HG03469 (cell line): Measurements from ENCODE around the gene ADPRHL1.
"Not testable (repeated sequence)": the region's sequence is repeated elsewhere in the genome, so short reads cannot be mapped to it uniquely, and the experiment has no call there.

ENCODE experiments used
- ATAC-seq: cut with Tn5 transposase; IDR thresholded peaks from one replicate; pipeline ENCODE4 v1.9.1; 2021; ENCODE audit warnings: mild to moderate bottlenecking, moderate library complexity, moderate number of reproducible peaks; ENCODE audit not compliant: unreplicated experiment

ADPRHL1 gene

GRCh38 chr13:113373811-113374485 is 79.3 kb downstream of the ADPRHL1 start:
- ATAC-seq, result no peak

GRCh38 chr13:113371701-113372100 is 81.6 kb downstream of the ADPRHL1 start:
- not testable (repeated sequence) for ATAC-seq

- ATAC-seq, result no peak
These were observed 82.2 kb downstream of the ADPRHL1 start for GRCh38 chr13:113371061-113371460.

- no peak for ATAC-seq
These were observed 83.4 kb downstream of the ADPRHL1 start for GRCh38 chr13:113369881-113370280.

GRCh38 chr13:113369189-113369588 is 84.1 kb downstream of the ADPRHL1 start:
- ATAC-seq, result no peak

- ATAC-seq, result not testable (repeated sequence)
These were observed 84.9 kb downstream of the ADPRHL1 start for GRCh38 chr13:113368353-113368752.

GRCh38 chr13:113367771-113368170 is 85.5 kb downstream of the ADPRHL1 start:
- ATAC-seq, result no peak

- no peak for ATAC-seq
These were observed 86.2 kb downstream of the ADPRHL1 start for GRCh38 chr13:113367020-113367560.

GRCh38 chr13:113365971-113366588 is 87.2 kb downstream of the ADPRHL1 start:
- ATAC-seq, result no peak

- ATAC-seq, result no peak
These were observed 87.7 kb downstream of the ADPRHL1 start for GRCh38 chr13:113365583-113365970.

GRCh38 chr13:113364901-113365582 is 88.2 kb downstream of the ADPRHL1 start:
- no peak for ATAC-seq

- no peak for ATAC-seq
These were observed 88.9 kb downstream of the ADPRHL1 start for GRCh38 chr13:113364311-113364889.

GRCh38 chr13:113361406-113361805 is 91.9 kb downstream of the ADPRHL1 start:
- no peak for ATAC-seq

- ATAC-seq, result no peak
These were observed 92.8 kb downstream of the ADPRHL1 start for GRCh38 chr13:113360446-113360845.

- no peak for ATAC-seq
These were observed 93.7 kb downstream of the ADPRHL1 start for GRCh38 chr13:113359571-113359970.

- ATAC-seq, result no peak
These were observed 94.6 kb downstream of the ADPRHL1 start for GRCh38 chr13:113358653-113359190.

- ATAC-seq, result no peak
These were observed 95.8 kb downstream of the ADPRHL1 start for GRCh38 chr13:113357529-113357928.

GRCh38 chr13:113356596-113356995 is 96.7 kb downstream of the ADPRHL1 start:
- ATAC-seq, result no peak

- no peak for ATAC-seq
These were observed 97.7 kb downstream of the ADPRHL1 start for GRCh38 chr13:113355621-113356020.

GRCh38 chr13:113354831-113355610 is 98.3 kb downstream of the ADPRHL1 start:
- ATAC-seq, result no peak
